Measurements from ENCODE around the gene BCL11B.

The BCL11B gene

DNA sequence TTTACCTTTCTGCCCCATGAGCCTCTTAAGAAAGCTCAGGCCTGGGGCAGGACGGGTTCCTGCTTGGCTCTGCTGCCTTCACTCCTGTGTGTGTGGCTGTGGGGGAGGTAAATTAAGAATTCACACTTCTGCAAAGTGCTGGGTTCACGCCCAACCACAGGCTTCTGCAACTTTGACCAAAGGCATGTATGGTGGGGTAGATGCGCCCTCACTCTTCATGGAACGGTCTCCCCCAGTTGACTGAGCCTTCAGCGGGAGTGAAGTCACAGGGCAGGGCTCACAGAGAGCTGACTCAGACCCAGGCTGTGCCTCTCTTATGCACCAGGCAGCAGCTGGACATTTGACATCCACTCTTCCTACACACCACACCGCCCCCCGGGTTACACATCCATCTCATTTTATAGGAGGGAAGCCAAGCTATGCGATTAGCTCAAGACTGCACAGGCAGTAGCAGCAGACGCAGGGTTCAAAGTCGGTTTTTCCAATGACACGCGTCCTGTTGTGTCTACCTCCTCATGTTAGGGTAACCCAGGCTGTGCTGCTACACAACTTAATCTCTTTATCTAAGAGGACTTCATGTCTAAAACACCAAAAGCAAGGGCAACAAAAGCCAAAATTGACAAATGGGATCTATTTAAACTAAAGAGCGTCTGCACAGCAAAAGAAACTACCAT, 15.4 kb upstream of the BCL11B start:
- no peak for DNase-seq (ENCODE audit: low read depth, low spot score)
- TF ChIP-seq, protein P1, sequence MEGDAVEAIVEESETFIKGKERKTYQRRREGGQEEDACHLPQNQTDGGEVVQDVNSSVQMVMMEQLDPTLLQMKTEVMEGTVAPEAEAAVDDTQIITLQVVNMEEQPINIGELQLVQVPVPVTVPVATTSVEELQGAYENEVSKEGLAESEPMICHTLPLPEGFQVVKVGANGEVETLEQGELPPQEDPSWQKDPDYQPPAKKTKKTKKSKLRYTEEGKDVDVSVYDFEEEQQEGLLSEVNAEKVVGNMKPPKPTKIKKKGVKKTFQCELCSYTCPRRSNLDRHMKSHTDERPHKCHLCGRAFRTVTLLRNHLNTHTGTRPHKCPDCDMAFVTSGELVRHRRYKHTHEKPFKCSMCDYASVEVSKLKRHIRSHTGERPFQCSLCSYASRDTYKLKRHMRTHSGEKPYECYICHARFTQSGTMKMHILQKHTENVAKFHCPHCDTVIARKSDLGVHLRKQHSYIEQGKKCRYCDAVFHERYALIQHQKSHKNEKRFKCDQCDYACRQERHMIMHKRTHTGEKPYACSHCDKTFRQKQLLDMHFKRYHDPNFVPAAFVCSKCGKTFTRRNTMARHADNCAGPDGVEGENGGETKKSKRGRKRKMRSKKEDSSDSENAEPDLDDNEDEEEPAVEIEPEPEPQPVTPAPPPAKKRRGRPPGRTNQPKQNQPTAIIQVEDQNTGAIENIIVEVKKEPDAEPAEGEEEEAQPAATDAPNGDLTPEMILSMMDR (IDR thresholded peaks at IDR 0.05; ENCODE audit: low read depth, low read length) = no peak
- in situ Hi-C loops (cut with HindIII; ENCODE audit: low sequenced_read_pairs) = no loop called here
- no peak overlapping the region for H3K4me3 ChIP-seq (ENCODE audit: low read depth, low read length)

DNA sequence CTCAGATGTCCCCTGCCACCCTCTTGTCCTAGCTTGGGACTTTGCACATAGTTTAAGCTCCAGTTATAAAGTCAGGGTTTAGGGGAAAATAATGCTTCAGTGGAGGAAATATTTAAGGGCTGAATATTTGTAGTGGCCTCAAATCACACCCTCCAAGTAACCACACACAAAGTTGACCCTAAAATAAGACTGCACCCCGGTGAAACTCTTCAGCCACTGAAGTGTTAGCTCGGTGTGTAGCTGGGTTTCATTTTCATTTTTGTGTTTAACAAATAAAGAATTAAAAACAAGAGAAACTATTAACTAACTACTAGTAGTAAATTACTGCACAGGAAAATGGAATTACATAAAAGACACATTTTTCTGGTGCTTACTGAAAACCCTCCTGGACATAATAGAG, 14.8 kb upstream of the BCL11B start:
- DNase-seq (ENCODE audit: low read depth, low spot score) = no peak
- TF ChIP-seq, protein P1 (IDR thresholded peaks at IDR 0.05; ENCODE audit: low read depth, low read length) = no peak
- in situ Hi-C loops (cut with HindIII; ENCODE audit: low sequenced_read_pairs) = no loop called here
- no peak overlapping the region for H3K4me3 ChIP-seq (ENCODE audit: low read depth, low read length)

DNA sequence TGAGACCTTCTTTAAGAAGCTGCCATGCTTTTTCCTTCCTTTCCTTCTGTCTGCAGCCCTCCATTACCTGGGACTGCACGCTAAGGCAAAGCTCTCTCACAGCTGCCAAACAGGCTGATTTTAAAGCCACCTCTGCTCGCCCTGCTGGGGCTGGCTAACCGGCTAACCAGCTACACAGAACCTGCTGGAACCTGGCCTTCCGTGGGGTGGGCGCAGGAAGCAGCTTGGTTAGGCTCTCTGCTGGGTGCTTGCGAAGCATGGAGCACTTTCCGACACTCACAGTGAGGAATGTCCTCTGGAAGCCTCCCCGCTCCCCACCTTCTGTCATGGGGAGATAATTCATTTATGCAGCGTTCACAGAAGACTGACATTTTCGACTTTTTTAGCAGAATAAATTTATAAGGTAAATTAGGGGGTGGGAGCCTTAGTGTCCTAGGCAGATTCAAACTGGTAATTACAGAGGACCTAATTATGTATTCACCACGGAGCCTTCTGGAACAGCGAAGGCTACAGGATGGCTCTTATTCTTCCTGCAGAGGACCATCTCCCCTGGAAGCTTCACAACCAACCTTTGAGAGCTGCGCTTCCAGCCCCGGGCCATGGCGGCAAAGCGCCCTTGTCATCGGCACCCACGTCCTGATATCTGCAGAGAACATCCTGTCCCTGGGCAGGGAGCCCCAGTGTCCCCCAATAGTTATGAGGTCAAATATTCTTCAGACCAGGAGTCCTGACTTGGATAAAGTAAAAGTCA, 12.4 kb upstream of the BCL11B start:
- DNase-seq (ENCODE audit: low read depth, low spot score) = no peak
- H3K4me3 ChIP-seq (ENCODE audit: low read depth, low read length) = no peak overlapping the region
- TF ChIP-seq, protein P1 (IDR thresholded peaks at IDR 0.05; ENCODE audit: low read depth, low read length) = no peak
- in situ Hi-C loops (cut with HindIII; ENCODE audit: low sequenced_read_pairs) = no loop called here

DNA sequence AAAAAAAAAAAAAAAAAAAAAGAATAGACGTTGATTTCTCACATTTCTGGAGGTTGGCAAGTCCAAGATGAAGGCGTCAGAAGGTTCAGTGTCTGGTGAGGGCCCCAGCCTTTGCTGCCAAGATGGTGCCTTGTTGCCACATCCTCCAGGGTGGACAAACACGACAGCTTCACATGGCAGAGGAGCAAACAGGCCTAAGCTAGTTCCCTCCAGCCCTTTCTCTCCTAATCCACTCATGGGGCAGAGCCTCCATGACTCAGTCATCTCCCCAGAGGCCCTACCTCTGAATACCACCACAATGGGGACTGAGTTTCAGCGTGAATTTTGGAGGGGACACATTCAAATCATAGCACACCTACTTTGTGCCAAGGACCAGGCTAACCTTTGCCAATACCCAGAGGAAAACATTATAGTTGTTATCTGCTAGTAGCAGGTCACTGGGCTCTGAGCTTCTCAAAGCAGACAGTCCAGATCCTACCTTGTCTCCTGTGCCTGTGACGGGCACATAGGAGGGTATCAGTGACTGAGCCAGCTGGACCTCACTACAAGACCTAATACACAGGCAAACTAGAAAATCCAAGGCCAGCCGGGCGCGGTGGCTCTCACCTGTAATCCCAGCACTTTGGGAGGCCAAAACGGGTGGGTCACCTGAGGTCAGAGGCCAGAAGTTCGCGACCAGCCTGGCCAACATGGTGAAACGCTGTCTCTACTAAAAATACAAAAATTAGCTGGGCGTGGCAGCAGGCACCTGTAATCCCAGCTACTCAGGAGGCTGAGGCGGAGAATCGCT, 10.5 kb upstream of the BCL11B start:
- H3K4me3 ChIP-seq (ENCODE audit: low read depth, low read length) = no peak overlapping the region
- no peak for DNase-seq (ENCODE audit: low read depth, low spot score)
- in situ Hi-C loops (cut with HindIII; ENCODE audit: low sequenced_read_pairs) = no loop called here
- TF ChIP-seq, protein P1 (IDR thresholded peaks at IDR 0.05; ENCODE audit: low read depth, low read length) = no peak

DNA sequence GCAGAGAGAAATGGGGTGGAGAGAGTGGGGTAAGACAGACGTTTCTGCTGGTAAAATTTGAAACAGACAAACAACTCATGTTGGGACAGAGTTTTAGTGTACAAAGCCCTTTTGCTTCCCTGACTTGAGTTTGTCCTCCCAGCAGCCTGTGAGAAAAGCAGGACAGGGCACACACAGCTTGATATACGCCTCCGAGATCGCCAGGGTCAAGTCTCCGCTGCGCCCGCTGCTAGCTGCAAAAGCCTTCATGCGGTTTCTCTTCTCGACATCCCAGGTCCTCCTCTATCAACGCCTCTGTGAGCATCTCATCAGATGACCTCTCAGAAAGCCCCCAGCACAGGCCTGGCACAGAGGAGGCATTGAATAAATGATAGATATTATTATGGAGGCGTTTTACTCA, 9.4 kb upstream of the BCL11B start:
- DNase-seq (ENCODE audit: low read depth, low spot score) = no peak
- in situ Hi-C loops (cut with HindIII; ENCODE audit: low sequenced_read_pairs) = no loop called here
- TF ChIP-seq, protein P1 (IDR thresholded peaks at IDR 0.05; ENCODE audit: low read depth, low read length) = no peak
- no peak overlapping the region for H3K4me3 ChIP-seq (ENCODE audit: low read depth, low read length)

DNA sequence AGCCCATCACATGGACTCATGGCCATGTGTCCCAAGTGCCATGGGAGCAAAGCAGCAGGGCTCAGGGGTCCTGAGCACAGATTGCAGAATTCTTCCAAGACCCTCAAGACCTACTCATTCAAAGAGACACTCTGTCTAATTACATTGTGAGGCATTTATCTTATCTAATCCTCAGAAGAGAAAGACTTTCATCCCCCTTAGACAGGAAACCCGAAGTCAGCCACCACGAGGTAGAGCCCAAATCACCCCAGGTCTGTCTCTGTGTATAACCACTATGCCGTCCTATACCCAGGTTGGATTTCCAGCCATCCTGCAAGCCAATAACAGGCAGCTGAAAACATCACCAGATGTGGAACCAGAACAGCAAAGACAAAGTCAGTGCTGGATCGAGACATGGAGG, 8.9 kb upstream of the BCL11B start:
- in situ Hi-C loops (cut with HindIII; ENCODE audit: low sequenced_read_pairs) = no loop called here
- TF ChIP-seq, protein P1 (IDR thresholded peaks at IDR 0.05; ENCODE audit: low read depth, low read length) = no peak
- no peak overlapping the region for H3K4me3 ChIP-seq (ENCODE audit: low read depth, low read length)
- DNase-seq (ENCODE audit: low read depth, low spot score) = no peak

Measured in astrocyte of the spinal cord (primary cell).